Stimulated activated CD4-positive, alpha-beta T cell treated with anti-CD3 and anti-CD28 coated beads, TNF-alpha, amount 100 ng/mL, for 48 hours (primary cell): ENCODE measurements around the gene F5.

ENCODE experiments used
- DNase-seq, 3 donors: peaks; one replicate each; pipeline ENCODE4 v3.0.0-alpha.2; 2020; ENCODE audit warnings: low read depth in 3 of 3

The F5 gene

GRCh38 chr1:169478094-169478672, 108.1 kb downstream of the F5 start:
- DNase-seq, result no peak

DNA sequence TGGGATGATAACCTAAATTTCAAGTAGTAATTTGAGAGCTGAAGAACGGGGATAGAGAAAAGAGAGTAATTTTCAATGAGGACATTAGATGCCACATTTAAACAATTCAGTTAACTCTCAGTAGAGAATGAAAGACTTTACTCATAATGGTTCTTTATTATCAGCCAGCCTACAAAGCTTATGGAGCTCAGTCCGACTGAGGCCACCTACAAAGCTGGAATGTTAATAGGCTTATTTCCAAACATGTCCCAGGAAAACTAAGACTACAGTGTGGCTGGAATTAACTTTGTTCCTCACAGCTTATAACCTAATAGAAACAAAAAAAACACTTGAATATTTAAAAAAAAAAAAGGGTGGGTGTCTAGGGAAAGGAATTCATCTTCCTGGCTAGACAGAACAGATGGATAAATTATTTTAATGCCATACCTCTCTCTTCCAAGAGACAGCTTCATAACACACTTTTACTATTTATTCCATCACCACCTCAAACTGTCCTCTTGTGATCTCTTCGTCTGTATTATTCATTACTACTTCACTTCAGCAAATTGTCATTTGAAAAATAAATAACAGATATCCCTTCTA, 110.4 kb downstream of the F5 start:
- DNase-seq, result no peak

DNA sequence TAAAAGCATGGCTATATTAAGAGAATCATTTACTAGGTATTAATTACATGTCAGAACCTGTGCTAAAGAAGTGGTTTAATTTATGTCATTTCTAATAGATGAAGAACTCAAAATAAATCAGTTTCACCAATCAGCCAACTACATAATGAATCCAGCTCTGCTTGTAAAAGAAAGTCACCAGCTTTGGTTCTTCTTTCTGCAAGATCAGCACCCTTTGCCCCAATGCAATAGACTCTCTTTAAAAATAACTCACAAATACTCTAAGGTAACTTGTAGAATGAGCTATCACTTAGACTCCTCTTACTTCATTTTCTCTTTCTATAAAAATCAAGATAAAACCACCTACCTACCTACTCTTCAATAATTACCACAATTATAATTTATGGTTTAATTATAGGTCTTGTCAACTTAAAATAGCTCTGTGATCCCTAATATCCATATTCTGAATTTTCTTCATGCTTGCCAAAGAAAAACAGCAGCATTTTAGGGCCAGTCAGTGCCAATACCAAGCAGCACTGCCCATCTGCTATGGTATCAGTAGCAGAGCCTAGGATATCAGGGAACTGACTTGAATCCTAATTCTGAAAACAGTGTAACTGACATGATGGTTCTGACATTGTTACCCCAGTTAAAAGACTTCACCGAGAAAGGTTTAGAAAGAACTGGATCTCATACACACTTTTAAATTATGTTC, 111.8 kb downstream of the F5 start:
- no peak for DNase-seq

GRCh38 chr1:169473347-169473746, 112.9 kb downstream of the F5 start:
- DNase-seq, result no peak

DNA sequence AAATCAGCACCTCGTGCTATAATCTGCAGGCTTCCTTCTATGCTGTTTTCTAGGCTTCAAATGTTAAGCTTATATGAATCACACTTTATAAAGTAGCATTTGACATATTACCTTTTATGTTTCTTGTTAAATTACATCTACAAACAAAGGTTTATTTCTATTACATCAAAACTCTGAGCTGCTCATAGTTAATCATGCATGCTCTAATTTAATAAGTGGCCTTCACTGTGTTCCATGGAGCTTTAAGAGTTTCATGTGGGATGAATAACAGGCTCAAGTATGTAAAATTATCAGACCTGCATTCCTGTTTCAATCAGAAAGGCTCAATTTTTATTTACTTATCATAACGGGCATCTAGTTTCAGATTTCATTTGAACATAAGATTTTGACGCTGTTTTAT, 113.5 kb downstream of the F5 start:
- no peak for DNase-seq

- DNase-seq, result no peak
These were observed 117.3 kb downstream of the F5 start for GRCh38 chr1:169468982-169469381.

GRCh38 chr1:169466259-169467230, 119.7 kb downstream of the F5 start:
- no peak for DNase-seq

- no peak for DNase-seq
These were observed 121.0 kb downstream of the F5 start for GRCh38 chr1:169465281-169465680.
